ENCODE results near the gene ARHGEF19.

The ARHGEF19 gene

DNA sequence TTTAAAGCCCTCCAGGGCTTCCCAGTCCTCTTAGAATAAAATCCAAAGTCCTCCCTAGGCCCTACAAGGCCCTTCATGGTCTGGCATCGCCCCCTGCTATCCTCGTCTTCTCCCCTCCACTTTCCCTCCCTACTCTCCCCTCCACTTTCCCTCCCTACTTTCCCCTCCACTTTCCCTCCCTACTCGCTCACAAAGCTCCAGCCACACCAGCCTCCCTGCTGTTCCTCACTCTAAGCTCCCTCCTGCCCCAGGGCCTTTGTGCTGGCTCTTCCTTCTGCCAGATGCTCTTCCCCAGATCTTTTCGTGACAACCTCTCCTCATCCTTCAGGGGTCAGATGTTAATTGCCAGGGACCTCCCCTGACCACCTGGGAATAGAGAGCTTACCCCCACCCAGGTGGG is 12.8 kb downstream of the ARHGEF19 start:
- Histone ChIP-seq H3K27me3 (ENCODE audit: insufficient read depth, low read length) (no peaks in the 10 kb centered on the region), H2AK5ac (ENCODE audit: low read length) (no peak overlapping the region), H3K79me1 (ENCODE audit: low read length) (no peaks in the 10 kb centered on the region), H4K12ac (ENCODE audit: low read depth, low read length) (no peak overlapping the region), H3K4ac (ENCODE audit: low read depth, low read length) (no peak overlapping the region), H2BK12ac (ENCODE audit: low read length) (no peak overlapping the region), H3K36me3 (ENCODE audit: control insufficient read depth in 1 of 2, insufficient read depth in 2 of 2, low read length in 2 of 2) (peaks cover 31 to 39% of the 10 kb centered on the region in 2 experiments), H3K27ac (ENCODE audit: low read depth, low read length) (no peak overlapping the region), H3K14ac (ENCODE audit: low read length) (no peak overlapping the region), H4K91ac (ENCODE audit: low read depth, low read length) (no peak overlapping the region), H4K8ac (ENCODE audit: low read depth, low read length) (no peak overlapping the region), H3K4me2 (ENCODE audit: low read length) (no peak overlapping the region), H3K9me3 (ENCODE audit: insufficient read depth, low read depth, low read length) (no peaks in the 10 kb centered on the region), H2AFZ (ENCODE audit: insufficient read depth, low read length, poor library complexity) (no peak overlapping the region), H3K4me1 (ENCODE audit: control insufficient read depth in 1 of 2, insufficient read depth in 2 of 2, low read length in 2 of 2) (no peaks in the 10 kb centered on the region), H2BK120ac (ENCODE audit: insufficient read depth, low read length, poor library complexity) (no peak overlapping the region), H3K4me3 (ENCODE audit: low read depth, low read length) (no peak overlapping the region), H2BK5ac (ENCODE audit: low read depth, low read length, poor library complexity) (no peak overlapping the region), H3K18ac (ENCODE audit: low read length) (no peak overlapping the region), H3K23ac (ENCODE audit: low read length) (no peak overlapping the region), H3K79me2 (ENCODE audit: control insufficient read depth, insufficient read depth, low read length, poor library complexity) (no peaks in the 10 kb centered on the region), H3K9ac (ENCODE audit: low read length) (no peak overlapping the region)
- DNase-seq, result no peak
- 88% methylated on average over 1 of the region's 4 CpGs for WGBS (ENCODE audit: extremely low coverage, insufficient coverage, insufficient read length)

DNA sequence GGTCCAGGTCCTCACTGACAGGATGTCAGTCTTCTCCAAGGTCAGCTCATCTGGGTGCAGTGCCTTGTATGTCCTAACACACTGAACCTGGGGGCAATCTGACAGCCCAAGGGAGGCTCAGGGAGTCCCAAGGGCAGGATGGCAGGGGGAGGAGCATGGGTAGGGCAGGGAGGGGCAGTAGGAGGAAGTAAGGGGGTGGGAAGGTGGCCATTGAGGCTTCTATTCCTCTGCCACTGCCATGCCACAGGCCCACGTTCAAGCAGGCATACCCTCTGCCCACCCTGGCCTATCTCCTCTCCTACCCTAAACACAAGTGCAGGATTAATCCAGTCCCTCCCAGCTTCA is 13.3 kb downstream of the ARHGEF19 start:
- Histone ChIP-seq H2BK5ac (ENCODE audit: low read depth, low read length, poor library complexity) (no peak overlapping the region), H3K27ac (ENCODE audit: low read depth, low read length) (no peak overlapping the region), H3K14ac (ENCODE audit: low read length) (no peak overlapping the region), H4K91ac (ENCODE audit: low read depth, low read length) (no peak overlapping the region), H4K8ac (ENCODE audit: low read depth, low read length) (no peak overlapping the region), H4K12ac (ENCODE audit: low read depth, low read length) (no peak overlapping the region), H3K4me1 (ENCODE audit: control insufficient read depth in 1 of 2, insufficient read depth in 2 of 2, low read length in 2 of 2) (no peaks in the 10 kb centered on the region), H2BK120ac (ENCODE audit: insufficient read depth, low read length, poor library complexity) (no peak overlapping the region), H3K4me3 (ENCODE audit: low read depth, low read length) (no peak overlapping the region), H3K18ac (ENCODE audit: low read length) (no peak overlapping the region), H3K23ac (ENCODE audit: low read length) (no peak overlapping the region), H2AK5ac (ENCODE audit: low read length) (no peak overlapping the region), H3K9ac (ENCODE audit: low read length) (no peak overlapping the region), H3K9me3 (ENCODE audit: insufficient read depth, low read depth, low read length) (no peaks in the 10 kb centered on the region), H3K79me1 (ENCODE audit: low read length) (no peaks in the 10 kb centered on the region), H3K79me2 (ENCODE audit: control insufficient read depth, insufficient read depth, low read length, poor library complexity) (no peaks in the 10 kb centered on the region), H3K36me3 (ENCODE audit: control insufficient read depth in 1 of 2, insufficient read depth in 2 of 2, low read length in 2 of 2) (peaks cover 26 to 34% of the 10 kb centered on the region in 2 experiments), H3K27me3 (ENCODE audit: insufficient read depth, low read length) (no peaks in the 10 kb centered on the region), H2AFZ (ENCODE audit: insufficient read depth, low read length, poor library complexity) (no peak overlapping the region), H2BK12ac (ENCODE audit: low read length) (no peak overlapping the region), H3K4me2 (ENCODE audit: low read length) (no peak overlapping the region), H3K4ac (ENCODE audit: low read depth, low read length) (no peak overlapping the region)
- WGBS (ENCODE audit: extremely low coverage, insufficient coverage, insufficient read length), result no CpG with 5 or more reads among the region's 1 CpG
- DNase-seq, result no peak

- Histone ChIP-seq H3K14ac (ENCODE audit: low read length) (no peak overlapping the region), H2AK5ac (ENCODE audit: low read length) (no peak overlapping the region), H3K27ac (ENCODE audit: low read depth, low read length) (no peak overlapping the region), H3K4me1 (ENCODE audit: control insufficient read depth in 1 of 2, insufficient read depth in 2 of 2, low read length in 2 of 2) (no peaks in the 10 kb centered on the region), H4K91ac (ENCODE audit: low read depth, low read length) (no peak overlapping the region), H3K4me2 (ENCODE audit: low read length) (no peak overlapping the region), H3K79me2 (ENCODE audit: control insufficient read depth, insufficient read depth, low read length, poor library complexity) (no peaks in the 10 kb centered on the region), H3K18ac (ENCODE audit: low read length) (no peak overlapping the region), H2AFZ (ENCODE audit: insufficient read depth, low read length, poor library complexity) (no peak overlapping the region), H3K79me1 (ENCODE audit: low read length) (no peaks in the 10 kb centered on the region), H3K9ac (ENCODE audit: low read length) (no peak overlapping the region), H3K27me3 (ENCODE audit: insufficient read depth, low read length) (no peaks in the 10 kb centered on the region), H3K23ac (ENCODE audit: low read length) (no peak overlapping the region), H4K8ac (ENCODE audit: low read depth, low read length) (no peak overlapping the region), H3K36me3 (ENCODE audit: control insufficient read depth in 1 of 2, insufficient read depth in 2 of 2, low read length in 2 of 2) (peaks cover 26 to 32% of the 10 kb centered on the region in 2 experiments), H4K12ac (ENCODE audit: low read depth, low read length) (no peak overlapping the region), H3K4ac (ENCODE audit: low read depth, low read length) (no peak overlapping the region), H2BK120ac (ENCODE audit: insufficient read depth, low read length, poor library complexity) (no peak overlapping the region), H3K4me3 (ENCODE audit: low read depth, low read length) (no peak overlapping the region), H2BK5ac (ENCODE audit: low read depth, low read length, poor library complexity) (no peak overlapping the region), H2BK12ac (ENCODE audit: low read length) (no peak overlapping the region), H3K9me3 (ENCODE audit: insufficient read depth, low read depth, low read length) (no peaks in the 10 kb centered on the region)
- no peak for DNase-seq
- WGBS (ENCODE audit: extremely low coverage, insufficient coverage, insufficient read length), result no CpG with 5 or more reads among the region's 8 CpGs
Measured at GRCh38 chr1:16198444-16199156, 13.9 kb downstream of the ARHGEF19 start.

GRCh38 chr1:16196874-16197273 is 15.6 kb downstream of the ARHGEF19 start:
- no peaks in the 10 kb centered on the region for H3K4me1 ChIP-seq (ENCODE audit: control insufficient read depth in 1 of 2, insufficient read depth in 2 of 2, low read length in 2 of 2)
- no peak overlapping the region for H4K8ac ChIP-seq (ENCODE audit: low read depth, low read length)
- H4K12ac ChIP-seq (ENCODE audit: low read depth, low read length), result no peak overlapping the region
- DNase-seq, result no peak
- H3K23ac ChIP-seq (ENCODE audit: low read length), result no peak overlapping the region
- H3K14ac ChIP-seq (ENCODE audit: low read length), result no peak overlapping the region
- no peaks in the 10 kb centered on the region for H3K9me3 ChIP-seq (ENCODE audit: insufficient read depth, low read depth, low read length)
- H3K27ac ChIP-seq (ENCODE audit: low read depth, low read length), result no peak overlapping the region
- no peak overlapping the region for H2BK12ac ChIP-seq (ENCODE audit: low read length)
- H3K9ac ChIP-seq (ENCODE audit: low read length), result no peak overlapping the region
- H3K27me3 ChIP-seq (ENCODE audit: insufficient read depth, low read length), result no peaks in the 10 kb centered on the region
- H3K4ac ChIP-seq (ENCODE audit: low read depth, low read length), result no peak overlapping the region
- H3K79me2 ChIP-seq (ENCODE audit: control insufficient read depth, insufficient read depth, low read length, poor library complexity), result no peaks in the 10 kb centered on the region
- no peak overlapping the region for H2AFZ ChIP-seq (ENCODE audit: insufficient read depth, low read length, poor library complexity)
- H3K18ac ChIP-seq (ENCODE audit: low read length), result no peak overlapping the region
- H3K36me3 ChIP-seq (ENCODE audit: control insufficient read depth in 1 of 2, insufficient read depth in 2 of 2, low read length in 2 of 2), result peaks cover 18 to 20% of the 10 kb centered on the region in 2 experiments
- H2AK5ac ChIP-seq (ENCODE audit: low read length), result no peak overlapping the region
- WGBS (ENCODE audit: extremely low coverage, insufficient coverage, insufficient read length), result no CpG with 5 or more reads among the region's 3 CpGs
- no peaks in the 10 kb centered on the region for H3K79me1 ChIP-seq (ENCODE audit: low read length)
- no peak overlapping the region for H3K4me3 ChIP-seq (ENCODE audit: low read depth, low read length)
- H2BK5ac ChIP-seq (ENCODE audit: low read depth, low read length, poor library complexity), result no peak overlapping the region
- H3K4me2 ChIP-seq (ENCODE audit: low read length), result no peak overlapping the region
- no peak overlapping the region for H4K91ac ChIP-seq (ENCODE audit: low read depth, low read length)
- H2BK120ac ChIP-seq (ENCODE audit: insufficient read depth, low read length, poor library complexity), result no peak overlapping the region

Measured in trophoblast cell (in vitro differentiated cells and primary cell).